ENCODE measurements around the gene NXPE3. TPM values are rescaled to one million over a fixed set of nuclear protein-coding genes. Genes with fewer than 3 reads are reported as not detected.

NXPE3 gene
- total RNA-seq, 2 donors from 2014 or later: 34.2 to 35.1 TPM

DNA sequence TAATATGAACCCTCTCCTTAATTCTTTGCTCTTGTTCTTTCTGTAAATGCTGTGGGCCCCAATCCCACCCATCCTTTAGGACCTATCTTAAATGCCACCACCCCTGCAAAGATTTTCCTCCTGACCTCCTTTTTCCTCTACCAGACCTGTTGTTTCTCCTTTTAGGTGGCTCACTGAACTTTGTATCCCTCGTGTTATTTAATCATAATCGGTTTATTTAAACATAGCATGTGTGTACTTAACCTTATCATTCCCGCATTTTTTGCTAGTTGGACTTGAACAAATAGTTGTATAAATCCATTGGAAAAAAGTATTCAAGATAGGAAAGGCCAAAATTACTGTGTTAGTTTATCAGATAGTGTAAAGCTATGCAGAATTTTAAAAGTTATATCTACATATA lies 69.3 kb downstream of the NXPE3 start:
- intact Hi-C loops (cut with DNase I): no loop called here
- ATAC-seq (no peak), DNase-seq (no peak)

DNA sequence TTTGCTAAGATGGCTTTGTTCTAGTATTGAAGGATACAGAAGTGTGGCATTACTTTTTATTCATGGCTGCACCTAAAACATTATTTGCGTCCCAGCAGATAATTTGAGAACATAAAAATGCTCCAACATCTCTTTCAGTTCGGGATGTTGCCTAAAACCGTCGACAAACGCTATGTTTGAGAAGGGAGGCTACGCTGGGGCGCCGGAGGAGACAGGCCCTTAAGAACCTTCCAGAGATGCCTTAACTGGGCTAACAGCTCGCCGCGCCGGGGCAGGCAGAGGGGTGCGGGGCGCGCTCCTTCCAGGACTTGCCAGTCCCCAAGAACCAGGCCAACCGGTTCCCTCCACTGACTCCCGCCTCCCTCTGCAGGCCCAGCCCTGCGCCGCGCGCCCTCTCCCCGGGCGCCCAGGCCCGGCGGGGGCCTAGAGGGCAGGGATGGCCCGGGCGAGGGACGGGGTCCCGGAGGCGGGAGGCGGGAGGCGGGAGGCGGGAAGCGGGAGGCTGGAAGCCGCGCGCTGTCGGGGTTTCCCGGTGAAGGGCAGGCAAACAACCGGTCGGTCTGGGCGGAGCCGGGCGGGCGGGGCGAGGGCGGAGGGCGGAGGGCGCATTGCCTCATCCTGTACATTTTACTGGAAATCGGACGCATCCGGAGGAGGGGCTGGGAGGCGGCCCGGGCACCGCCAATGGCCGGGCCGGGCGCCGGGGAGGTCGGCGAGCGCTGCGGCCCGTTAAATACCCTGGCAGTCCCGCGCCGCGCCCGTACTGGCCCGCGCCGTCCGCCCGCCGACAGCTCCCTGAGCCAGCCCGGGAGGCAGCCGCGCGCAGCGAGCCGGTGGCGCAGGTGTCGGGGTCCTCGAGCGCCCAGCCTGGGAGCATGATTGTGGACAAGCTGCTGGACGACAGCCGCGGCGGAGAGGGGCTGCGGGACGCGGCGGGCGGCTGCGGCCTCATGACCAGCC lies 70.0 kb downstream of the NXPE3 start, which contains the start of gene NFKBIZ:
TSS of gene NFKBIZ (plus strand) at position 761 of the 960 bp plus-strand sequence. CDS start at position 876, 115 bp downstream.
- peak; percentile 94 to 95 for ATAC-seq
- peak; percentile 97 for DNase-seq
- intact Hi-C loops (cut with DNase I): no loop called here

DNA sequence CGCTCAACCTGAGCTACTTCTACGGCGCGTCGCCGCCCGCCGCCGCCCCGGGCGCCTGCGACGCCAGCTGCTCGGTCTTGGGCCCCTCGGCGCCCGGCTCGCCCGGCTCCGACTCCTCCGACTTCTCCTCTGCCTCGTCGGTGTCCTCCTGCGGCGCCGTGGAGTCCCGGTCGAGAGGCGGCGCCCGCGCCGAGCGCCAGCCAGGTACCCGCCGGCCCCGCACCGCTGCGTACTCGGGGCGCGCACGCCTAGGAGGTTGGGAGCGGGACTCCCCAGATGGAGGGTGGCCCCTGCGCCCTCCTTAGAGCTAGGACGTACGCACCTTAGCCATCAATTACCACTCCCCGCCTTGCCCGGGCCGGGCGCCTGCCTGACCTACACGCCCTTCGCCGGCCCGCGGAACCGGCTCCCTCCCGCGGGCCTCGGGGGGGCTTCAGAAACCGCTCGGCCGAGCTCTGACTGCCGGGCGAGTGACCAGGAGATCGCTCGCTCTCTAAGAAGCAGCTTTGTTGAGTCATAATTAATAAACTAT lies 70.8 kb downstream of the NXPE3 start:
- ATAC-seq (peak; percentile 45 to 48), DNase-seq (peak; percentile 56)
- intact Hi-C loops (cut with DNase I): loop anchor here in 1 of 2 donors (5.0 kb wide), 1 partner anchor 37 kb away; no protein-coding TSS in a partner anchor

DNA sequence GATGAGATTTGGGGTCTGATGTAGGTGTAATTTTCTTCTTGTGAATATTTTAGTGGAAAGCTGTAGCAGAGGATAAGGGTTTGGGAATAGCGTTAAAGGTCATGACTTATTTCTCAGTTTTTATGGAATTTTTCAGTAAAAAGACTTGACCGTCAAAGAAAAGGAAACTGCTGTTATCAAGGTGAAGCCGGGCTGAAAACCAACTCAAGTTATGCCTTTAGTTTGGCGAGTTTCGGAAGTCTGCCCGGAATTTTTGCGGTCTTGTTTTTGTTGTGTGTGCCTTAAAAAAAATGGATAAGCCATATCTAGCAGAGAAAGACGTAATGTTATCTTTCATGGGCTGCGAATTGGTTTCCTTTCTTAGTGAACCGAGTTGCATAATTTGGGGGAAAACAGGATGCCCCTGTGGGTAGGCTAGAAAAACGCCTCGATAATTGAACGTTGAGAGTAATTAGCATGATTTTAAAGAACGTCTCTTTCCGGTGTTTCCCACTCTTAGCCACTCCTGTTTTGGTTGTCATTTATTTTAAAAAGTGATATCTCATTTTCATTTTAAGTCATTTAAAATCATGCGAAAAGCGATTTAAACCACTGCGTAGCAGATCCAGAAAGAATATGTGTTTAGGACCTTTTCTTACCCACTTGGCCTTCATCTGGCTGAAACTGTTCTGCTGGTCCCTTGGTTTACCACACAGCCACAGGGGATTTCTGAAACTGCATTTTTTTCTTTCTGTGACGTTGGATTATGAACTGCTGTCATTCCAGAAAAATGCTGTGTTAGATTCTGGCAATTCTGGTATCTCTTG lies 71.4 kb downstream of the NXPE3 start:
- ATAC-seq (no peak), DNase-seq (no peak)
- intact Hi-C loops (cut with DNase I): loop anchor here in 1 of 2 donors (5.0 kb wide), 1 partner anchor 38 kb away; no protein-coding TSS in a partner anchor

DNA sequence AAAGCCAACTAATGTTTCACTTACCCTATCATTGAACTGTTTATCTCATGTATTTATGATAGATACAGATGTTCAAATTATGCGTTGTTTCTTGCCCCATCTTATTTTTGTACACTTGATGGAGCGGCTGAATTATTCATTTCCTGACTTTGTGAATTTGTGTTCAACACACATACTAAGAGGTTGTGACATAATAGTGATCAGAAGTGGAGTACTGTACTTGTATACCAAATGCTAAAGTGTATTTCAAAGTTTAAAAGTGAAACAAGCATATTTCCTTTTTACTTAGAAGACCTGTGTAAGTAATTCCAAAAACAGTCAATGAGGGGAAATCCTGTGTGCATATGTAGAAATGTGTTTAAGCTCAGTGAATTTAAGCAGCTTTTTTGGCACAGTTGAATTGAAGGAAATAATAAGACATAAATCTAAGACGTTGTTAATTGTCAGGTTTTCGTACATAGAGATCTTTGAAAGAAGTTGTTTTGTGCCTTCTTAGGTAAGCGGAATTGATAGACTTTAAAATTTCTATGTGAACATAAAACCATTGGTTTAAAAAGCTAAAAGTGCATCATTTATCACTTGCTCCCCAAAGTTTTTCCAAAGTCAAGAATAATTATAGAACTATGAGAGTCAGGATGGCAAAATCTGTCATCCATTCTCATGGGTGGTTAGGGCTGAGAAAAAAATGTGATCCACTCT lies 72.2 kb downstream of the NXPE3 start:
- intact Hi-C loops (cut with DNase I): loop anchor here in 1 of 2 donors (5.0 kb wide), 1 partner anchor 39 kb away; no protein-coding TSS in a partner anchor
- DNase-seq (no peak), ATAC-seq (no peak)

DNA sequence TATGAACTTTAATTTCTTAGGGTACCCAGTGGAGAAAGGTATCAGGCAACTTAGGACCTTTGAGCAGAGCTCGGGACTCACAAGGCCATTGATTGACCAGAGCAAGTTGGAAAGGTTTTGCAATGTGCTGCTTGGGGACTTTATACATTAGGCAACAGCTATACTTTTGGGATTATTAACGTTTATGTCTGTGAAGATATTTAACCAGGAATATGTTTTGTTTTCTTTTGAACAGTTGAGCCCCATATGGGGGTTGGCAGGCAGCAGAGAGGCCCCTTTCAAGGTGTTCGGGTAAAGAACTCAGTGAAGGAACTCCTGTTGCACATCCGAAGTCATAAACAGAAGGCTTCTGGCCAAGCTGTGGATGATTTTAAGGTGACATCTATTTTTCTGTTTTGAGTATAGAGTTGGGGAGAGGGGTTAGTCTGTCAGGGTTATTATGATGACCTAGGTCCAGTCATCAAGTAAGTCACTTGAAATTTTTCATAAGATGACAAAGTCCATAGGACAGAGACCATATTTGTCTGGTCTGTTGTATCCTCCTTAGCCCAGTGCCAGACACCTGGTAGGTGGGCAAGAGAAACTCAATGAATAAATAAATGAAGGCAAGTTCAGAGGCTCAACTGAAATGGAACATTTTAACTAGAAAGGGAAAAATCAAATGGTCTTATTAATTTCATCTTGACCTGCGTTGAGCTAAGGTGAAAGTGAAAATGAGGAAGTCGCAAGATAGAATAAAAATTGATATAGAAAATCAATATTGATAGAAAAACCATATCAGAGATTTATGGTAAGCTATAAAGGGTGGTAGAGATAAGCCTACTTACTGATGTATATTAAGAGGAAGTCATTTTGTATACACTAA lies 73.1 kb downstream of the NXPE3 start:
- intact Hi-C loops (cut with DNase I): loop anchor here in 1 of 2 donors (5.0 kb wide), 1 partner anchor 40 kb away; no protein-coding TSS in a partner anchor
- ATAC-seq (no peak), DNase-seq (no peak)

DNA sequence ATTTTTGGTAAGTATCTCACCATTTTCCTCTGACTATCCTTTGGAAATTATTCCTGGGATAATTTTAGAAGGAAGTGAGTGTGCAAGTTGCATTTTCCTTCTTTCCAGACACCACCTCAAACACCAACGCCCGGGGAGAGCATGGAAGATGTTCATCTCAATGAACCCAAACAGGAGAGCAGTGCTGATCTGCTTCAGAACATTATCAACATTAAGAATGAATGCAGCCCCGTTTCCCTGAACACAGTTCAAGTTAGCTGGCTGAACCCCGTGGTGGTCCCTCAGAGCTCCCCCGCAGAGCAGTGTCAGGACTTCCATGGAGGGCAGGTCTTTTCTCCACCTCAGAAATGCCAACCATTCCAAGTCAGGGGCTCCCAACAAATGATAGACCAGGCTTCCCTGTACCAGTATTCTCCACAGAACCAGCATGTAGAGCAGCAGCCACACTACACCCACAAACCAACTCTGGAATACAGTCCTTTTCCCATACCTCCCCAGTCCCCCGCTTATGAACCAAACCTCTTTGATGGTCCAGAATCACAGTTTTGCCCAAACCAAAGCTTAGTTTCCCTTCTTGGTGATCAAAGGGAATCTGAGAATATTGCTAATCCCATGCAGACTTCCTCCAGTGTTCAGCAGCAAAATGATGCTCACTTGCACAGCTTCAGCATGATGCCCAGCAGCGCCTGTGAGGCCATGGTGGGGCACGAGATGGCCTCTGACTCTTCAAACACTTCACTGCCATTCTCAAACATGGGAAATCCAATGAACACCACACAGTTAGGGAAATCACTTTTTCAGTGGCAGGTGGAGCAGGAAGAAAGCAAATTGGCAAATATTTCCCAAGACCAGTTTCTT lies 74.2 kb downstream of the NXPE3 start:
- intact Hi-C loops (cut with DNase I): loop anchor here in 1 of 2 donors (5.0 kb wide), 1 partner anchor 41 kb away; no protein-coding TSS in a partner anchor
- ATAC-seq: no peak
- no peak for DNase-seq

DNA sequence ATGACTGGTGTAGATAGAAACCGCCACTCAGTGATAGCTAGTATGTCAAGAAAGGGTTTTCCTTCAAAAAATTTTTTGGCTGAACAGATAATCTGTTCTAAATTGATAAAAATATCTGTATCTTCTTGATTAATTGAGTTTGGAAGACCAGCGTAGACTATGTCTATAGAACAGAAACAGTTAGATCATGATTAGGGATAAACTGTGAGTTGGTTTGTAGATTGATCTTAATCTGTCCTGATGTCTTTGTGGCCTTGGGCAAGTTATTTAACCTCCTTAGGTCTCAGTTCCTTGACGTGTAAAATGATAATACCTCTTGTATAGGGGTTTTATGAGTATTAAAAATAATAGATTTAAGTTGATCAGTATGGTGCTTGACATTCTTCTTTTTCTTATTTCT lies 75.0 kb downstream of the NXPE3 start:
- DNase-seq (no peak), ATAC-seq (no peak)
- intact Hi-C loops (cut with DNase I): loop anchor here in 1 of 2 donors (5.0 kb wide), 1 partner anchor 42 kb away; no protein-coding TSS in a partner anchor

DNA sequence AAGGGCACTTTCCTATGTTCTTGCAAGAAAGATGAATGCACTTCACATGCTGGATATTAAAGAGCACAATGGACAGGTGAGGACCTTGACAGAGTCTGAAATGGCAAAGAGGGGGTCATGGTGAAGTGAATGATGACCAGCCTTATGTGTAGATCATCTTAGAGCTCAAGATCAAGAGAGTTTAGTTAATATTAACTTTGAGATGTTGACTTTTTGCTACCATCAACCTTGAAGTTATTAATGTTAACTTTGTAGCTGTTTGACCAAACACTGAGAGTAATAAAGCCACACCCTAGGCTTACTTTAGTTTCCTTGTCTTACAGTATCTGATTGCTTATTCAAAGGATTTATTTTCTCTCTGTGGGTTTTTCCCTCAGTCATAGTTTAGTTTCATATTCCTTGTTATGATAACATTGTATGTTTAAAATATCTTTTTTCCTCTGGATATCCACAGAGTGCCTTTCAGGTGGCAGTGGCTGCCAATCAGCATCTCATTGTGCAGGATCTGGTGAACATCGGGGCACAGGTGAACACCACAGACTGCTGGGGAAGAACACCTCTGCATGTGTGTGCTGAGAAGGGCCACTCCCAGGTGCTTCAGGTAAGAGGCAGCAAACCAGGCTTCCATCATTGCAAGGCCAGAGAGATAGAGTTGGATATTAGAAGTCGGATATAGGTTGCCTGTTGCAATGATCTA lies 75.7 kb downstream of the NXPE3 start:
- ATAC-seq (no peak), DNase-seq (no peak)
- intact Hi-C loops (cut with DNase I): loop anchor here in 1 of 2 donors (5.0 kb wide), 1 partner anchor 42 kb away; no protein-coding TSS in a partner anchor

DNA sequence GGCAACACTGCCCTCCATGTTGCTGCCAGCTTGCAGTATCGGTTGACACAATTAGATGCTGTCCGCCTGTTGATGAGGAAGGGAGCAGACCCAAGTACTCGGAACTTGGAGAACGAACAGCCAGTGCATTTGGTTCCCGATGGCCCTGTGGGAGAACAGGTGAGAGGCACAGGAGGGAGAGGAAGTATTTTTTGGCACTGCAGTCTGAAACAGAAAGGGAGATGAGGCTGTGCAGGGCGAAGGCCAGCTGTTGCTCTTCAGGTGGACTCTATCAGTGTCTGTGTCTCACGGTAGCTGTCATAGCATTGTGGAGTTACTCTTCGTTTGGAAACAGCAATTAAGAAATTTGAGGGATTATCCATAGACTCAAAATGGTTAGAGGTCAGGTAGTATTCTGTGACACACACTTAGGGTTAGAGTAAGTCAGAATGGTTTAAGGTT lies 78.3 kb downstream of the NXPE3 start:
- intact Hi-C loops (cut with DNase I): no loop called here
- no peak for DNase-seq
- ATAC-seq: no peak

DNA sequence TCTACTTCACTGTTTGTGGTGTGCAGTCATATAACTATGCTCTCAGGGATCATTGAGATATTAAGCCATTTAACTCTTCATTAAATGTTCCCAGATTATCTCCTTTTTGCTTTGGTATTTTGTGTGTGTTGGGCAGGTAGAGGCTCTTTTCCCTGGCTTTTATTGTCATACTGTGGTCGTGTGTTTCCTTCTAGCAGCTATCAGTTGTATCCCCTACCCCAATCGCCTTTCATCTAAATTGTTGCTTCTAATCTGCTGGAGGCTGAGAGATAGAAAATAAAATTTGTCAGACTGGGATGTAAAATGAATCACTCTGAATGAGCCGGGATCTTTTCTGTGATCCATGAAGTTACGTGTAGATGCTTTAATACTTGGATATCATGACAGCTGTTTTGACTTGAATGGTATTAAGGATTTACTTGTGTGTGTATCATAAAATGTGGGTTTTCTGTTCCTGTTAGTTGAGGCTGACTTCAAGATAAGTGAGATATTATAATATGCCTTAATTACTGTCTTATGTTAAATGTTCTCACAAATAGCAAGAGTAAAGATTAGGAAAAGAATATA lies 79.5 kb downstream of the NXPE3 start:
- ATAC-seq (no peak), DNase-seq (no peak)
- intact Hi-C loops (cut with DNase I): no loop called here

DNA sequence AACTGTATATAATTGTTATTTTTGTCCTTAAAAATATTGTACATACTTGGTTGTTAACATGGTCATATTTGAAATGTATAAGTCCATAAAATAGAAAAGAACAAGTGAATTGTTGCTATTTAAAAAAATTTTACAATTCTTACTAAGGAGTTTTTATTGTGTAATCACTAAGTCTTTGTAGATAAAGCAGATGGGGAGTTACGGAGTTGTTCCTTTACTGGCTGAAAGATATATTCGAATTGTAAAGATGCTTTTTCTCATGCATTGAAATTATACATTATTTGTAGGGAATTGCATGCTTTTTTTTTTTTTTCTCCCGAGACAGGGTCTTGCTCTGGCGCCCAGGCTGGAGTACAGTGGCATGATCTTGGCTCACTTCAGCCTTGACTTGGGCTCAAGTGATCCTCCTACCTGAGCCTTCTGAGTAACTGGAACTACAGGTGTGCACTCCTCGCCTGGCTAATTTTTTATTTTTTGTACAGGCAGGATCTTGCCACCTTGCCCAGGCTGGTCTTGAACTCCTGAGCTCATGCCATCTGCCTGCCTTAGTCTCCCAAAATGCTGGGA lies 81.0 kb downstream of the NXPE3 start:
- intact Hi-C loops (cut with DNase I): no loop called here
- ATAC-seq (no peak), DNase-seq (no peak)

DNA sequence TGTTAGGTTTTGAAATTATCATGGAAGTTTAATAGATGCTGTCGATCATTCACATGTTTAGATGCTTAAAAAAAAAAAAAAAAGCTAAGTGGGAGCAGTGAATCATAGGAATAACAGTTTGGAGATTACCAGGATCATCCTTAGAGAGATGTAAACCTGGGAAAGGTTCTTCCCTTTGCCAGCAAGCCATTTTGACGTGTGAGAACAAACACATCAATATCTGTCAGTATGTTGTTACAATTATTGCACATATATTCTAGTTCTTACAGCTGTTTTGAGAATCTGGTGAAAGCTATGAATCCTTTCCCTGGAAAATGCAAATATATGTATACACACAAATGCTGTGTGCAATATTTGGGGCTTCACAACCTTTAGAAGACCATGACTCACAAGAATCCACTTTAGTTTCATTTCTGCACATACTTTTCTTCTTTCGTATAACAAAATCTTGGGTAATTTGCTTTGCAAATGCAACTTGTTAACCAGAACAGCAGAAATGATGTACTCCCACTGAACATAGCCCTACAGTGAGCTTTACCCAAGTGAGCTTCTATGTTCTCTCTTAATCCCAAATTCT lies 82.3 kb downstream of the NXPE3 start:
- intact Hi-C loops (cut with DNase I): no loop called here
- ATAC-seq: no peak

DNA sequence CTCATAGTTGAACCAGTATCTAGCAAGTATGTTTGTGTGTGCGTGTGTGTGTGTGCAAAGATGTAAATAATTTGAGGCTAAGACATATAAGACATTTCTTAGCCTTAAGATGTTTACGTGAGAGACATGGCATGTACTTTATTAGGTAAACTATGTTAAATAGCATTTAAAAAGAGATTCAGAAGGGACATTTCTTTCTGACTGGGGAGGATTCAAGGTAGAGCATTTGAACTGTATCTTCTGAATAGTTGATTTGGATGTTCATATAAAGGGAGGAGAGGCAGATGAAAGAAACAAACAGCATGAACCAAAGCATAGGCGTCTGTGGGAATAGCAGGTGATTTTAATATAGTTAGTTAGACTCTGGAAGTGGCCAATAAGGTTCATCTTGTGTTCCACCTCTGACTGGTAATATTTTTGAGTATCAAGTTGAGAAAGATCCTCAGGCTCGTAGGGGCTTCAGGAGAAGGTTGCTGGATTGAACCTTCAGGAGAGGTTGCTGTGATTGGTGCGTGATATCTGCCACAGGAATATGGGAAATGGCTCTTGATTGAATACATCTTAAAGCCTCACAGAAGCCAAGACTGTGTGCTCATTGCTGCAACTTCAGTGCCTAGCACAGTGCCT lies 82.9 kb downstream of the NXPE3 start:
- peak in 1 of 2 donors; percentile 1 for ATAC-seq
- intact Hi-C loops (cut with DNase I): no loop called here
- DNase-seq: no peak

More for the DNA sequence above, 82.3 kb downstream of the NXPE3 start:
- DNase-seq: no peak
